HG03103 (cell line): ENCODE measurements around the gene CHL1.

Experiments used
- ATAC-seq: cut with Tn5 transposase; IDR thresholded peaks from one replicate; pipeline ENCODE4 v1.9.1; 2021; ENCODE audit warnings: low read depth; ENCODE audit not compliant: unreplicated experiment

Gene CHL1

DNA sequence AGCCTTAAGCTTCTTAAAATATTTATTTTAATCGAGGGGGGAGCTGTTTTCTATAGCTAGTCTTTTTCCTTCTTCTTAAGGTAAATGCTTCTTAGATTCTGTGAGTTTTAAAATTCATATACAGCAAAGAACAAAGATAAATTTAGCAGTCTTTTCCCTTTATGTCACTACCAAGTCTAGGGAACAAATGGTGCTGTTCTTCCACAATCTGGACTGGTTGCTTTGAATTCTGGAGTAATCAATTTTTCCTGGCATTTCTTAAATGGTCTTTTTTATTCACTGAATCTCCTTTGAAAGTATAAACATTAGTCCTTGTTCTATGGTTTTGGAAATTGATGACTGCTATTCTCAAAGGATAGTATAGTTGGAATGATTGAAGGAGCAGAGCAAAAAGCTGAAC is 82.8 kb downstream of the CHL1 start:
- ATAC-seq = no peak

DNA sequence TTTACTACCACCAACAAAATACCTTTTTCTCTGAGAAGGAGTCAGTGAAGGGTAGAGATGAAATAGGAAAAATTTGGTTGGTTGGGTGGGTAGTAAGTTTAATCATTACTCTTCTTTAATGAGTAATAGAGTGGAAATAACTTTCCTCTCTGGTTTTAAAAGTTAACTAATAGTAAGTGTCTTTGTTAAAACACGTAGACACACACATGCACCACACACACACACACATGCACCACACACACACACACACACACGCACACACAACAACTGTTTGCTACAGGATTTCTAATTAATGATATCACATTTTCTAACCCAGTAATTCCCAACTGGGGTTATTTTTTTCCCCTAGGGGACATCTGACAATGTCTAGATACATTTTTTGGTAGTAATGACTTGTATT is 84.1 kb downstream of the CHL1 start:
- no peak for ATAC-seq

DNA sequence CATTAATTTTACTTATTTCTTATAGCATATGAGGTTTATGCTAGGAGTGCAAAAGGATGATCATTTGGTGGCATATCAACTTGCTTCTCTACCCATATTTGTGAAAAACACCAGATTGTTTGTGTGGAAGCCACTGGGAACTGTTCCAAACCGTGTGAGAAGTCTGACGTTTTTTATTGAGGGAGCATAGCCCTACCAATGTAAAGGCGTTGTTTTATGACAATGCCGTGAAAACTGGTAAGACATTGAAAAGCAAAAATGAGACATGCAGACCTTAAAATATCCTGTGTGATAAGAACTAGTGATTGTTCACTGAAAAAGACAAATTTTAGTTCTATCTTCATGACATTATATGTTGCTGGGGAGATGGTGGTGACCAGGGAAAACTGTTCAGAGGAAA is 87.8 kb downstream of the CHL1 start:
- no peak for ATAC-seq

DNA sequence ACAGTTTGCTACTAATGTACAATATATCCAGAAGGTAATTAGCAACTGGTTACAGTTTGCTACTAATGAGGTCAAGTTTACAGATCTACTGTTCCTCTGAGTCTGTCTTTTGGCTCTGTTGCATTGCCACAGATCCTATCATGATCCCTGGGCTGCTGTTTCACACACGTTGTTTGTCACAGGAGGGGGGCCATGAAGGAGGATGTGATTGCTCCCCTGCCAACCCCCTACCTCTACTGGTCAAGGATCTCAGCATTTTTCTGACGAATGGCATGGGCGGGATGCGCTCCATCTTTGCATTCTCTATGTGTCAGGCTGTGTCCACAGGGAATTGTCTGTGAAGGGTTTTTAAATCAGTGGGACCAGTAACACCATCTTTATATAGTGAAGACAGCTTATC is 91.9 kb downstream of the CHL1 start:
- ATAC-seq = no peak

DNA sequence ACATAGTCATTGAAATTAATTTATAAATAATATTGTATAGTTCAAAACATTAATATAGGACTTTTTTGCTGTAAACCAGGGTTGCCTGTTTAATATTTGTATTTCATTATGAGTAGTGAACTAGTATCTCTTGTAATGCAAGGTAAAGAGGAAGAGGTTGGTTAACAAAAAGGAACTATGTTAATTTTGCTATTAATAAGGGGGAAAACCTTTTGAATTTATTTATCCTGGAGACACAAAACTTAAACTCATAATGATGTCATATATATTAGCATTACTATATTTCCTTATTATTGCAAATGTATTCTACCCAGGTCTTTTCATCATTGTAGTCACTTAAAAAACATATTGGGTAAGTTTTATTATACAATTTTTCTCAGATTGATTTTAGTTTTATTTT is 94.5 kb downstream of the CHL1 start:
- no peak for ATAC-seq

DNA sequence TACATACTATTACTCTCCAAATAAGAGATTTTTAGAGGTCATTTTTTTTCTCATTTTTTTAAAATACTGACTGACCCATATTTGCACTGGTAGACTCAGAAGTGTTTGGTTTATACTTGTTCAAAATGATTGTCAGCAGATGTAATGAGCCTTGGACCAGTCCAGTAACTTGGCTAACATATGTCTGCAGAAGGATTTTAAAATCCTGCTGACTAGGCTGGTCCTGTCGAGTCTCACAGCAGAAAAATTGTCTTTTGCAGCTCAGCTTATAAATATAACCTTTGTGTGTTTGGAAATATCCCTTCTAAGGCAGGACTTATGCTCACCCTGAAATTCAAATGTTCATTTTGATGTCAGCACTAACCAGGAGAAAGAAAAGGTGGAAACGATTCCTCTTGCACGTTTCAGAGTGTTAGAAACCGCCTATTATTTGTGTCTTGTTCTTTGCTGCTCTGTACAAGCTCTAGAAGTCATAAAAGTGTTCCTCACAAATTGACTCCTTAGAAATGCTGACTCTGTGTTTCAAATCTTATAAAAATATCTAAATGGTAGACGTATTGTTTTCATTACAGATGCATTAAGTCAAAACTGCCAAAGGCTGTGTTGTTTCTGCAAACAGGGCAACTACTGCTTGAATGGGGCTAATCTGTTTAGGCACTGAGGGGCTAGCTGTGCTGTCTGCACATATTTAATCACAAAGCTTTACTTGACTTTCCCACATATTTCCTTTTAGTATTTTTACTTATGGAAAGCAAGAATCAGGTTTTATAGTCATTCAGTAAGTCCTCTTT is 95.3 kb downstream of the CHL1 start:
- ATAC-seq = no peak

DNA sequence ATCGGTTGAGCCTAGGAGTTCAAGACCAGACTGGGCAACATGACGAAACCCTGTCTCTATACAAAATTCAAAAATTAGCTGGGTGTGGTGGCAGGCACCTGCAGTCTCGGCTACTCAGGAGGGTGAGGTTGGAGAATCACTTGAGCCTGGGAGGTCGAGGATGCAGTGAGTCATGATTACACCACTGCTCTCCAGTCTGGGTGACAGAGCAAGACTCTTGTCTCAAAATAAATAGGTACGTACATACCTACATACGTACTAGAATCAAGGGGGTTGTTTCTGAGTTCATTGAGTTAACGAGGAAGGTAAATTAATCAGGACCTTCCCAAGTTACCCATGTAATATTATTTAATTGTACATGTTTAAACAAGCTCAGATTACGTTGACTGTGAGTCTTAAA is 97.5 kb downstream of the CHL1 start:
- no peak for ATAC-seq

DNA sequence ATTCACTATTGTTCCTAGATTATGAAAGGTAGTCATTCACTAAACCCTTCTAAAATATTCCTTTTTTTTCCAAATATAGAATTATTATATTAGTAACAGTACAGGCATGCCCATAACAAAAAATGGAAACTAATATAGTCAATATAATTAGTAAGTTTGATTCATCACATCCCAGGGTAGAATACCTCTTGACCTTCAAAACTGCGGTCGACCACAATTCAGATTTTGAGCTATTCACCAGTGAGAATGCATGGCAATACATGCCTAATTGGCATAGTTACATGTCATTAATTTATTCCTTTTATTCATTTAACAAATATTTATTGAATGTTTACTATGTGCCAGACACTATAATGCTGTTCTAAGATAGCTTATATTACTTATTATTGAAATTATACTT is 98.0 kb downstream of the CHL1 start:
- no peak for ATAC-seq

DNA sequence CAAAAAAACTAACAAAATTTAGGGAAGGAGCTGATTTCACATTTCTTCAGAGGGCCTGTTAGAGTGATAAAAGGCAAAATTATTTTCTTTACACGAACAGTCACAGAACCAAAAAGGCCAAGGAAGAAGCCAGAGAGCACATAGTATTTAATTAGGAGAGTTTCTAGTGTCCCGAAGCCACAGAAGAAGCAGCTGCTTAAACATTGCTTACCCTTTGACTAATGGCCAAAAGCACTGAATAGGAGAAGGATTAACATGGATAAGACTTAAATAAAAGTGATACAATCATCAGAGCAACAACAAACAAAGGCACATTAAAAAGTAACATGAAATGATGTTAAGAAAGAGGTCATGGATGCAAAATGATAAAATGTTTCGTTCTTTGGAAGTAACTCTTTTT is 98.6 kb downstream of the CHL1 start:
- no peak for ATAC-seq

DNA sequence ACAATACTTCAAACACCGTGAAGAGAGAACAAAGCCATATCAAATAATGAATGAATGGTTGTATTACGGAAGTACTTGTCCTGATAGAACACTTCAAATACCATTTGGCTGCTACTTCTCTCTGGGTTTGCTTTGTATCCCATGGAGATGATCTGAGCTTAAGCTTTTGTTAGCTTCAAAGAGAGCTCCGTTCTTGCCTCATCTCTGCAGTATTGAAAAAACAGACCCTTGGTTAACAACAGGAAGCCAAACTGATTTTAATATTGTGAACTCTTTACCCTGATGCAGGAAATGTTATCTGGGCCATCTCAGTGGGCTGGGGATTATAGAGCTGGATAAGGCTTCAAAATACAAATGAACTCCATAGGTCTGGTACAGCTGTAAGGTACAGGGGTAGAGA is 101.0 kb downstream of the CHL1 start:
- no peak for ATAC-seq

DNA sequence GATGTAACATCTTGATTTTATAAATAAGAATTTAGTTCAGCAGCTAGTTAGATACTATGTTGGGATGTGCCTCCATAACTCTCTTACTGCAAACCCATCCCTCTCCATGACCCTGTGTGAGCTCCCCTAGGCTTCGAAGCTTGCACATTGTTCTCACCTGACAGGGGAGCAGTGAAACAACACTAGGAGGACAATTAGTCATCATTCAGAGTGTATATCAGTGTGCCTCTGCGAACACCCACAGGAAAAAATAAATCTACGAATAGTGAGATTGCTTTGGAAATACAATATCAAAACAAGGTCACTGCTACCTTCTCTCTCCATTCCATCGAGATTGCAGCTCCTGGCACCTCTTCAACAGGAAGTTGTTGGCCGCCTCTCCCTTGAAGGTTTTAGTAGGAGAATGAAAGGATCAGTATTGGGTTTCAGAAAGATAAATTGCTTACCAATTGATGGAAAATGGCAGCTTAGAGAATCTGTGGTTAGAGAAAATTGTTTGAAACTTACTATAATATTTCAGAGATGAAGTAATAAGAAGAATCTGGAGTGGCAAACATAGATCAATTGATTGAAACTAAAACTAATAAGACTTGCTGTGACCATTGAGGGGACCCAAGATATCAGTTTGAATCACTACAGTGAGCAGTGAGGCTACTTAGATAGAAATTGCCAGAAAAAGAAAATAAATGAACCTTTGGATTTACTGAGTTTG is 103.2 kb downstream of the CHL1 start:
- ATAC-seq = no peak

DNA sequence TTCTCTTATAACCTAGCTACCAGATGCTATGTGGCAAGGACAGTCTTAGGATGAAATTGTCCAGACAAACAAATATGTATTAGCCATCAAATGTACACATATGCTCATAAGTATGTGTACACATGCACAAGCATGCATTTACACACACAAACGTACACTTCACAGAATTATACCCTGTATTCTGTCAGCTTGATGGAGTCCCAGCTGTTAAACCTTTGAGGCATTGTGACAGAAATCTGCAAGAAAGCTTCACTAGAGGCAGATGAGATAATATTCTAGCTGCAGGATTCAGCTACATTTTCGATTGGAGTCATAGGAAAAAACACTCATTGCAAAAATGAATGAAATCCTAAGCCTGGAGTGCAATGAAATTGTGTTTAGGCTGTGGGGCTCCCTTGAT is 110.6 kb downstream of the CHL1 start:
- no peak for ATAC-seq

DNA sequence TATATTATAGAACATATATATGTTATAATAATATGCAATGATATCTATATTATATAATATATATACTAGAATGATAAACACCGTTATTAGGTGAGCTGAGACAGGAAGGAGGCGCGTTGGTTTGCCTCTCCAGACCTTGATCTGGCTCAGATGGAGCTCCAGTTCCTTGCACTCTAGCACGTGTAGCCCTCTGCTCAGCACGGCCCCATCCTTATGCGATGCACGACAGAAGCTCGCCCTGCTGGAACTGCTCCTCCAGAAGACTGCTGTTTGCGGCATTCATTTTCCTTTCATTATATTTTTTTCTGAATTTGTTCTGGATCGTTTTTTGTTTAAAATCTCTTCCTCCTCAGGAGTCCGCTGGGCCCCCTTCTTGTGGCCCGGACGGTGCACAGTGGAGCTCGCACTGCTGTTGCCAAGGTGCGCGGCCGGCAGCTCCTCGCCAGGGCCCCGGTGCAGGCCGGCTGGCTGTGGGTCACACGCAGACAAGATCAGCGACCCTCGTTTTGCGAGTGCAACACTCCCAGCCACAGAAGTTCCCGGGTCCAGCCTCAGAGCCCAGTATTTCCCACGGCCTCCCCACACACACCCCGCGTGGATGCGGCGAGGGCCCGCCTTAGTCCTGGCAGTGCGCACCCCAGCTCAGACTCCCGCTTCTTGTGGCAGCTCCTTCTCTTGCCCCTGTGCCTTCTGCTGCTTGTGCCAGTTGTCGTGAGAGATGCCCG is 112.2 kb downstream of the CHL1 start:
- ATAC-seq = no peak

DNA sequence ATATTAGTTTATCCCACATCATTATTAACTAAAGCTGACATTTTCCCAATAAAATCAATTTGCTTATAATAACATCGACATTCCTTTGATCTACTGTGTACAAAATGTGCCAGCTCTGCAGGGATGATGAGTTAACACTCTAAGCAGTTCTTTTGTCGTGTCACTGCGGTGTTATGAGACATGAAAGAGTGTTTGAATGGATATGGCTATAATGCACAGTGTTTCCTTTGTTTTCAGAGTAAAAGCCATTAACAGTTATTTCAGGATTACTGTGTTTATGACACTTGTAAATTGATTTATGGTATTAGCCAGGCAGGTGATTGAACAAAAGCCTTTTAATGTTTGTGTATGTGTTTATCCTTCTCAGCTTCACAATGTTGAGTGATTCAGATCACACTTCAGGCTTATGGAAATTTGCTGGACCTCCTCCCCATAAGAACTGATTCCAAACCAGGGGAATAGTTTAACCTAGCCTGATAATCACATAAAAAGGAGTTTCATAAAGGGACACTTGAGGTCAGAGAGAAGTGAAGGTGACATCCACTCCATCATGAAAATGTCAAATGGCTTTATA is 115.7 kb downstream of the CHL1 start:
- ATAC-seq = no peak

DNA sequence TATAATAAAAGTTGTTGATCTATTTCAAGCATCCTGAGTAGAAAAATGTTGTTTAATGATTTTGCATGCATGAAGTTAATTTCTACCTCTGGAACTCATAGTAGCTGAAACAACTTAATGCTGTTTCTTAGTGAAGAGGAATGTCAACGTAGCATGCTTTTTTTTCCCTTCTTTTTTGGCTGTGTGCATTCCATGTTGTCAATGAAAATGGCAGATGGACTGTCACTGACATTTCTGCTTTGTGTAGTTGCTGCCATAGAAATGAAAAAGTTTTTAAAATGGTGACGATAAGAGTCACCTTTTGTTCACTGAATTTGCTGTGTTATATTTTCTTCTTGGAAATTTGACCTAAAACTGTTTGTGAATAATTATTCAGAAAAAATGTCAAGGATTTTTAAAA is 116.3 kb downstream of the CHL1 start:
- ATAC-seq = no peak

DNA sequence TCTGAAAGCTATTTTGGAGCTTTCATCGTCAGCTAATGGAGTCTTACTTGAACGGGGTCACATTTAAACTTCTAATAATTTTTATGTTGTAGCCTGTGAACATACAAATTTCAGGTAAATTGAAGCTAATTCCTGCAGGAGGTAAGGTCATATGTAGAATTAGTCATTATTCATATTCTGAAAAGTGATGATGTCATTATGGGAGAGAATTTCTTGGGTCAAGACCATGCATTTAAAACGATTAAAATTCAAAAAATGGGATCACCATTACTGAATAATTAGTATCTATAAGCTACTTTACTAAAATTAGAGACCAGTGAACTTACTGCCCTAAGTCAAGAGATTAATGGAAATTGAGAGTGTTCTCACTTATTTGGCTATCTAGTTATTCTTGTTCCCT is 120.4 kb downstream of the CHL1 start:
- no peak for ATAC-seq

DNA sequence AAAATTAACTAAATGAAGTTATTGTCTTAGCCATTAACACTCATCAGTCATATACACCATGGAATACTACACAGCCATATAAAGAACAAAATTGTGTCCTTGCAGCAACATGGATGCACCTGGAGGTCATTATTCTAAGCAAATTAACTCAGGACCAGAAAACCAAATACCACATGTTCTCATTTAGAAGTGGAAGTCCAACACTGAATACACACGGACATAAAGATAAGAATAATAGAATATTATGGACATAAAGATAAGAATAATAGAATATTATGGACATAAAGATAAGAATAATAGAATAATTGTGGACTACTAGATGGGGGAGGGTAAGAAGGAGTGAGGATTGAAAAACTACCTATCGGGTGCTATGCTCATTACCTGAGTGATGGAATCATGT is 122.3 kb downstream of the CHL1 start:
- ATAC-seq = no peak

DNA sequence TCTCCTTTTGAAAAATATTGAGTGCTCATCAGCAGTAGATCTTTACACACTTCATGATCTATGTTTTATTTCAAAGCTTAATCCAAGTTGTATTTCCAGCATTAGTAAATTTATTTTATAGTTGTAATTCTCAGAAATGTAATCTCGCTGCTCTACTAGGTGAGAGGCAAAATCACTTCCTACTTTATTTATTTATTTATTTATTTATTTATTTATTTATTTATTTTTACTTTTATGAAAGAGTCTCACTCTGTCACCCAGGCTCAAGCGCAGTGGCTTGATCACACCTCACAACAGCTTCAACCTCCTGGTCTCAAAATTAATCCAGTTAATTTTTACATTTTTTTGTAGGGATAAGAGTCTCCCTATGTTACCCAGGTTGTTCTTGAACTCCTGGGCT is 127.9 kb downstream of the CHL1 start:
- ATAC-seq = no peak

DNA sequence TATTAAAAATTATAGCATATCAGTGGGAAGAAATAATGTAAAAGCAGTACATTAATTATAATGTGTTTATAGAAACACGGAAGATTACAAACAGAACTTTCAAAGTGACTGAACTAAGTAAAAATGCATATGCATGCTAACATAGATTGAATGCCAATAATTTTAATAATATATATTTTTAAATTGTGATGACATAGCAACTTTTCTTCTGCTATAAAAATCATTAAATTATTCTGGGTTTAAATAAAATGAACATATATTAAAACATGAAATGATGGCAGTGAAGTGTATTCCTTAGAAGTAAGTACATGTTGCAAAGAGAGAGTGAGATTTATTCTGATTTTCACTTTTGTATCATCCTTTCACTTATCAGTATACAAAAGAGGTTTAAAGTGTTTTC is 128.9 kb downstream of the CHL1 start:
- no peak for ATAC-seq

DNA sequence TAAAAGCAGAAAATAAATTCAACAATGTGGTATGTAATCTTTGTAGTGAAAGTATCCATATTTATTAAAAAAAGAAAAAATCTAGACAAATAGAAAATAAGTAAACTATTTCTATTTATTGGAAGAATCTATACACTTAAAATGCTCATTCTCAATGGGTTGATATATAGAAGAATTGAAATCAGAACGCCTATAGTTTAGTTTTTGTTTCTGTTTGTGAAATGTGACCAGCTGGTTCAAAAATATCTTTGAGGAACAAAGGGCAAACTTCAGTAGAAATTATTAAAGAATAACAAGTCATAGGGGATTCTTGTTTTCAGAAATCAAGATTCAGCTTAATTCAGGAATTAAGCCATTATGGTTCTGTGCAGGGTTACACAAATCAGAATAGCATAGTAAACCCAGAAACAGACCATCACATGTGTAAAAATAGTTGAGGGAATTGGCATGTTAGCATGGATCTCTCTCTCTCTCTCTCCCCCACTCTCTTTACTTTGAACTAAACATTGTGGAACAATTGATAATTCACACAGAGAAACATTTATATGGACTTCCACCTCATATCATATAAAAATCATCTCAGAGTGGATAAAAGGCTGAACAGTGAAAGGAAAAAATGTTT is 134.0 kb downstream of the CHL1 start:
- no peak for ATAC-seq

DNA sequence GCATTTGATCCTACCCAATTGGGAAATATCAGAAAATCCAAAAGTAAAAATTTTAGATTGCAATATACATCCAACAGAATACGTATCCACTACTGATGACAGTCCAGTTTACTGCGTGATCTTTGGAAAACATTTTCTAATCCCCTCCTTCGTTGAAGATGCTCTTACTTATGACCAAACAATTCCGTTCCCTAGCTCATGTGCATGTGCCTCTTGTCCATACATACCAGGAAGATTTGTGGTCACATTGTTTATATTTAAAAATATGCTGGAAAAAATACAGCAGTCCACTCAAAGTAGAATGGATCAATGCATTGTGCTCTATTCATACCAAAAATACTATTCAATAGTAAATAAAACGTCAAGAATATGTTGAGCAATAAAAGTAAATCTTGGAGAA is 135.3 kb downstream of the CHL1 start:
- ATAC-seq = no peak
